ENCODE data around the gene COL12A1.

Gene COL12A1

DNA sequence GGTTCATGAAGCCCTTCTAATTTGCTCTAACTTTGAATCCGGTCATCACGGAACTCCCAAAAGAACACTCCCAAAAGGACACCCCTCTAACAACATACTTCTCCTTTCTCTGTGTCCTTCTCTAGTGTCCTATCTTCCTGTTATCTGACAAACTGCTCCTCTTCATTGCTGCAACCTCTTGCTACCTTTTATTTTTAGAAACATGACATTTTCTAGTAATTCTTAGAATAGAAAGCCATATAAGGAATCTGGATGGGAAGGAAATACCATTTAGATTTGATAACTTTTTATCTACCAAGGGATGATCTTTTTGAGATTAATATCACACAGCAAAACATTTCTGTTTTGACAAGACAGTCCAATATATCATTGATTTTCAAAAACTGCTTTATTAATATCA is 63.1 kb downstream of the COL12A1 start:
- no peak for DNase-seq

DNA sequence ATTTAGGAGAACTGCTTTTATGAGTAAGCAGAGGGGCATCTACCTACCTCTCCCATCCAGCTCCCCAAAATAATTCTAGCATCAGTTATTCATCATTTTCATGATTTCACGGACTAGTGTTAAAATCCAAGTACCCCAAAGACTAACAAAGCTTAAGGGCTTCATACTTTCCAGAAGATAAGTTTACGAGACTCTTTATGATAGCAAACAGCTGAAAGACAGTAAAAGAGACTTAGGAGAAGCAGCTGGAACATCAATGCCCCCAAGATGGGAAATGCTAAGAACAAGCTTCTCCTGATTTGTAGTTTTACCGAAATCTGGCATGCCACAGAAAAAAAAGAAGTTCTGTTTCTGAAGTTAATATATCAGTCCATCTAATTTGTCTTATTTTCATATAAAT is 70.0 kb downstream of the COL12A1 start:
- no peak for DNase-seq

DNA sequence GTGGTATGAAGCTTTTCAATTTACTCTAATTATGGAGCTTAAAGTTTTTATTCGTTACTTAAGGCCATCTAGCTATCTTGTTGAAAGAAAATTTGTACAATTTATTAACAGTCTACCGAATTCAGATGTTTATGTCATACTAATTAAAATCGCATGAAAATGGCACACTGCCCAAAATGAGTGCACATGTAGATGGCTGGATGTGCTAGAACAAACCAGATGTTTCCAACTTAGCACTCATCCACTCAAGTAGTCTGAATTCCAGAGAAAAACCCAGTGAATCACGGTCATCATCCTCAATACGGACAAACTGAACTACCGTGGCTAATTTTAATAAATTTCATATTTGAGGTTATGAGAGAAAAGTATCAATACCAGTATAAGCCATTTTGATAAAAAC is 70.4 kb downstream of the COL12A1 start:
- no peak for DNase-seq

DNA sequence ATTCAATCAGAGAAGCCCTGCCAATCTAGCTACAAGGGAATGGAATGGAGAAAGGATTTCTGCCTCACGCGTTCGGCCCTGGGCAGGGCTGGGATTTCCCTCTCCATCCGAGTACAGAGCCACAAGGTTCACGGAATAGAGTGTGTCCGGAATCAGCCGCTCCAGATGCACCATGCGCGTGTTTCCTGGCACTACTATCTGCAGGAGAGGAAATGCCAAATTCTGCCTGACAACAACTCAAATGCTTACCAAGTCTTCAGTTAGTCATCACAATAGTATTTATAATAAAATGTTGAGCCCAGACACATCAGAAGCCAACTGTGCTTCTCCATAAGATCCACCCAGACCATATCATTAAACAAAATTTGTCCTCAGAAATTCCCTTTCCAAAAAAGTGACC is 75.1 kb downstream of the COL12A1 start:
- DNase-seq, result no peak

DNA sequence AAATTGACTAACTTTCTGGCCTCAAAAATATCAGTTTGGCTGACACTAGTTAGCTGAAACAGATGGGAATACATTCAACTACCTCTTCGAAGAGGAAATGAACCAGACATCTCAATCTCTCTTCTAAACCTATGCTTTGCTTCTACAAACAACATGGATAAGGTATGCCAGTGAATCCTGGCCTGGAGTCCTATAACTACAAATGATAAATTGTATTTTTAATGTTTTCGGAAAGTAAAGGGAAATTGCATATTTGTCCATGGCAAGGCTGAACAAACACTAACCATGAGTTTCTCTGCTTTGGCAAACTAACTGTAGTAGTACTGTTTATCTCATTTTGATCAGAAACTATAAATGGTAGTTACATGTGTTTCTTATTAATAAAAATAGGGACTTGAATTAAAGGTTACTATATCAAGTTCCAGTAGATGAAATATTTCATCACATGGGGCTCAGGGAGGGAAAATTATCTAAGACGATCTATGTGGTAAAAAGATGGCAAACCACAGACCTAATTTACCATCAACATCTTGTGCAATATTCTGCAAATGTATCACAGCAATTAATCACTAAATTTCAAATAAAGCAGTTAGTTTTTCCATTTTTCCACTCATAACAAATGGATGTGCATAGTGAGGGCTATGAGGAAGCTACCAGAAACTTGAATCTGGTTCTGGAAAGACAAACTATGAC is 76.8 kb downstream of the COL12A1 start:
- no peak for DNase-seq

DNA sequence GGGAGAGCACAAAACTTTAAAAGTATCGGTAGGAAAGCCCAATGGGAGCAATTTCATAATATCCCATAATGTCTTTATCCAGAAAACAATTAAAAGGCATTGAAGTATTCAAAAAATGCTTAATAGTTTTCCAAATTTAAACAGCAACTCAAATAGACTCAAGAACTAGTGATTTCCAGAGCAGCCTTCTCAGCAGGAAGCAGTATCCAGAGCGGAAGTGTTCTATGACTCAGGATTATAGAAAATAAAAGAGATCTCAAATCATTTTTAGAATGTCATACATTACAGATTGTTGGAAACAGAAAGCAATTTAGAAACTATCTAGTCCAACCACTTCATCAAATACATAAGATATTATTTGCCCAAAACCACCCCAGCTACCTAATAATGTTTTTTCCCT is 79.3 kb downstream of the COL12A1 start:
- no peak for DNase-seq

DNA sequence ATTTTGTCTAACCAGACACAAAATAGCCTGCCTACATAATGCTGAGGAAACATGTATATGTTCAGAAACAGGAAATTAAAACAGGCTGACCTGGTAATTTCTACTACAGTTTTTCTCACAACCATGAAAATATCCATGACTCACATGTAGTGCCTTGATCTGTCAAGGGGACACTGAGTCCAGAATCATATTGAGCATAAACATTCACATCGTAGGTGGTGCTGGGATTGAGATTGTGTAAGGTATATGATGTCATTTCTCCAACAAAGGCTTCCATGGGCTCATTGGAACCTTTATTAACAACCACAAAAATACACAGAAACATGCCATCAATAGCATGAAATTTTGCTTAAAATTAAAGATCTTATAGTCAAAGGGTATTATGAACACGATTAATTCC is 80.9 kb downstream of the COL12A1 start:
- DNase-seq, result no peak

DNA sequence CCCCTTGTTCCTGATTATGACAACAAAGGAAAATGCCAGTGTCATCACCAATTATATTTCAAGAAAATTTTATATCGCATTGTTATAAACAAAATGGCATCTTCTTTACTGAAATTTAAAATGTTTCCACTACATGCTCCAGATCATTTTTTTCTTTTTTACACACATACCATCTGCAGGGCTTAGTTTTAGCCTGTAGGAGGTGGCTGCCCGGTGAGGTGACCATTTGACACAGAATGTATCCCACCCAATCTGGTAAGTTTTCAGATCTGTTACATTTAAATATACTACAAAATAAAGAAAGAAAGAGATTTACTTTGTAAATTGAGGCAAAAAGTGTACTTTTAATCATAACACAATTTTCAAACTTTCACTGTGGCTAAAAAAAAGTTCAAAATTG is 81.8 kb downstream of the COL12A1 start:
- DNase-seq, result no peak

DNA sequence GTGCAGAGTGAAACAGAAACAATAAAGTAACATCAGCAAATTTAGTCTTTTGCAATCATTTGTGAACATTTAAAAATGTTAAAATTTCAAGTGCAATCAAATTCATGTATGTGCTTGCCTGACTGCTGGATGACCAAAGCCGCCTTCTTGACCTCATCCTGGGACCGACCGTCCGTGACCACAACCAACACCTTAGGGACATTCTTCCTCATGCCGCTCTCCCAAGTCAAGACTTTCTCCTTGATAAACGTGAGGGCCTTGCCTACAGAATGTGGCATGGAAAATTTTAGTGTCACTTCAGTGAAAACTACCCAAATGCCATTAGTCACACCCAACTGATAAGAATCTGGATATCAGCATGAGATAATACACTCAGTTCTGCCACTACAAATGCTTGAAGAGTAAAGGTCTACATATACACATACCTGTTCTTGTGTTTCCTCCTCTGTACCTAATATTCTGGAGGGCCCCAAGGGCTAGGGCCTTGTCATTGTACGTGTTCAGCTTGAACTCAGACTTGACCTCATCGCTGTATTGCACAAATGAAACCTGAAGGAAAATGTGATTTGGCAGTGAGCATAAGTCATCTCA is 86.8 kb downstream of the COL12A1 start:
- DNase-seq, result no peak

DNA sequence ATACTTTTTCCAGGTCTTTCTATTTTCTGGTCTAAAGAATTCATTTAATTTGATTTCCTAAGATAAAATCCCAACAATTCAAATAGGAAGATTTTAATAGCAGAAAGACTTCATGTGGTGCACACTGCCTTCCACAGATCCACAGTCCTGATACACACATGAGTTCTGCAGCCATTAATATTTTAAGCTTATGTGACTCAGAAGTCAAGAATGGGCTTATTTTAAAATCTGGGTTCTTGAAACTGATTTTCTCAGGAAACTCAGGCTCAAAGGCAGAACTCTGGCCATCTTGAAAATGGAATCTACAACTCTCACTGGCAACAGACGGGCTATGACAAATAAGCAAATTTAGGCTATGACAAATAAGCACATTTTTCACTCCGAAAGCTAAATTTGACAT is 88.2 kb downstream of the COL12A1 start:
- DNase-seq, result no peak

DNA sequence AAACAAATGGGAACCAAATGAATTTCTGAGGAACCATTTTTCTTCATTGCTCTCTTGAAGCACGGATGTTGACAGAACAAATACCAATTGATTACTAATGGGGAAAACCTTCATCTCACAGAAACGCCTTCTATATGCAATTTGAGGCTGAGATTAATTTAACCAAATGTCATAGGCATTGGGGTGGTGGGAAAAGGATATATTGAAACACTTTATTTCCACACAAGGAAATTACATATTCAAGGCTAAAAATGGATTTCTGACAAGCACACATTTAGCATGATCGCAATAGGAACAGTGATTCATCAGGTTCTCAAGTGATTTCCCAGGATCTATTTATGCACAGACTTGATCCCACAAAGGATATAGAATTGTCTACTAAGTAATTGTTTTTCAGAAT is 88.9 kb downstream of the COL12A1 start:
- no peak for DNase-seq

DNA sequence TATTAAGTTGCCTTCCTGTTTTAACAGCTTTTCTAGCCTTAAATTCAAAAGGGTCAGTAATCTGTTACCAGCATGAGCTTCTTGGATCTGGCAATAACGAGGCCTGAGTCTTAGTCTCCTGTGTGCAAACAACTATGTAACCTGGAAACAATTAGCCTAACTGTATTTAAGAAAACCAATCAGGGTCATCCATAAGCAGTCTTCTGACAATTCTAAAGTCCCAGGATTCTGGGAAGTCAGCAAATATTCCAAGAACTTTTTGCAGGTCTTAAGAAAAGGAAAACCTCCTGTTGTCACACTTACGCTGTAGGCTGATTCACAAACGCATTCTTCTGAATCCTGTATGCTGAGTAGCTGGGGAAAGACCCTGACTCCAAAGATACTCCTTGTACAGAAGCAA is 90.4 kb downstream of the COL12A1 start:
- DNase-seq, result no peak

DNA sequence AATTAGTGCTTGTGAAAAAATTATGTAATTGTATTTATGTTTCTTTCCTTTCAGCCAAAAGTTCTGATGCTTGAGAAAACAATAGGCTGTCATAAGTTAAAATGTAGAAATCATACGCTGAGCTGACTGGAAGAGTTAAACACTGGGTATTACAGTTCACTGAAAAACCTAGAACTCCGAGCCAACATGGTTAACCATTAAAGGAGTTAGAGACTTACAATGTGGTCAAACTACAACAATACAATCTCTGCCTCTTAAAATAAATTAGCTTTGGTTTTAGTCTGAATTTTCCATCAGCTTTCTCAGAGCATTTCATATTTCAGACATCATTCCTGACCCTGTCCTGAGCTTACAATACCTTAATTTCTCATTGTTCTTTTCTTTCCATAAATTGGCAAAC is 91.0 kb downstream of the COL12A1 start:
- DNase-seq, result no peak

DNA sequence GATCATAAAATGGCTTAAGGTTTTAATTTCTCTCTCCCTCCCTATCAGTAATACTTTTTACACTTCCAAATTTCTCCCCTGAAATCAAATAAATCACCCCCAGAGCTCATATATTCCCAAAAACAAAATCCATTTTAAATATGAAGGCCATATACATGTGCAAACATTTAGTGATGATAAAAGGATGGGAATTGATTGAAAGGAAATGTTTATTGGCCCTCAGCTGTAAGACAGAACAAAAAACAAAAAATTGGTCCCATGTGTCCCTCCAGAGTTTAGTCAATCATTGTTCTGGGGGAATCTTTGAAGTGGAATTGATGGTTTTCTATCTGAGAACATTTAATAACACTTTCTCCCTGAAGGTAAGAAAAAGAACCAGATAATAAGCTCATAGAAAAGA is 91.7 kb downstream of the COL12A1 start:
- no peak for DNase-seq

DNA sequence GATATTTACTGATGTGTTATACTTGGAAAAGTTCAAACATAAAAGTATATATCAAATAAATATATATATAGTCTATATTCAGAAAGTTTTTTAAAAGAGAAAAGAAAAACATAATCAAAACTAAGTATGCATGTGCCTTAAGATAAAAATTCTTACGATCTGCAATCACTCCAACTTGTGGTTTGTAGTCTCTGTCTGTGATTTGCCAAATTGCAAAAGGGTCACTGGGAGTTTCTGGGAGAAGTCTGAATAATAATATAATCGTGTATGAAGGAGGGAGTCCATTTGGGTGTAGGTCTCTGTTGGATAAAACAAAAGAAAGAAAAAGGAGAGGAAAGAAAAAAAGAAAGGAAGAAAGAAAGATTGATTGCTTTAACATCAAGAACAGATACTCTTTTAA is 92.4 kb downstream of the COL12A1 start:
- DNase-seq, result no peak

DNA sequence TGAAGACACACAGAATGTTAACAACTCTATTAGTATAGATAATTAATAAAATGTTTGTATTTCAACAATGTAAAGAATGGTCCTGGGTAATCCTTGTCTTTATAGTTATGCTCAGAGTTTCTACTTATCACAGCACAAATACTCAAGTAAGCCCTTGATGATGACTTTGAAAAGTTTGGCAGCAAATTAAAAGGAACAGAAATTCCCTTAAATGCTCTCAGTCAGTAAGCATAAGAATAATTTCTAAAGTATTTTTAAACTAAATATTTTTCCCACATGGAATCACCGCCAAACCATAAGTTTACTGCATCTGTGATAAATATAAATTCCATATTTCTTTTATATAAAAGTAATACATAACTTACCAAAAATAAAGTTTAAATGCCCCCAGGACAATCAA is 96.1 kb downstream of the COL12A1 start:
- DNase-seq, result no peak

DNA sequence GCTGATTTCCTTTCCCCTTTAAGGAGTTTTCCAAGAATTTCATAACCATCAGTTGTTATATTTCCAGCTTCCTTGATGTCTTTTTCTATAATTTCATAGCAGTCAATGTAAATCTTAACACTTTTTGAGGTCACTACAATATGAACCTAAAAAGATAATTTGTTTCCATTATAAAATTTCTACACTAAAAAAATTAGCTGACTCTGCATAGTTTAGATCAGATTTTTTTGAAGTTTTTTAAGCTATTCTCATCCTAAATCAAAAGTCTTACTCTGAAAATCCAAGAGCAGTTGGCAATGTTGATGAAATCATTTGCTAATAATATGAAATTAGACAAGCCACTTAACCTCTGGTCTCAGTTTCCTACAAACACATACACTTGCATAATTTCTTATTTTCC is 96.8 kb downstream of the COL12A1 start:
- DNase-seq, result no peak

DNA sequence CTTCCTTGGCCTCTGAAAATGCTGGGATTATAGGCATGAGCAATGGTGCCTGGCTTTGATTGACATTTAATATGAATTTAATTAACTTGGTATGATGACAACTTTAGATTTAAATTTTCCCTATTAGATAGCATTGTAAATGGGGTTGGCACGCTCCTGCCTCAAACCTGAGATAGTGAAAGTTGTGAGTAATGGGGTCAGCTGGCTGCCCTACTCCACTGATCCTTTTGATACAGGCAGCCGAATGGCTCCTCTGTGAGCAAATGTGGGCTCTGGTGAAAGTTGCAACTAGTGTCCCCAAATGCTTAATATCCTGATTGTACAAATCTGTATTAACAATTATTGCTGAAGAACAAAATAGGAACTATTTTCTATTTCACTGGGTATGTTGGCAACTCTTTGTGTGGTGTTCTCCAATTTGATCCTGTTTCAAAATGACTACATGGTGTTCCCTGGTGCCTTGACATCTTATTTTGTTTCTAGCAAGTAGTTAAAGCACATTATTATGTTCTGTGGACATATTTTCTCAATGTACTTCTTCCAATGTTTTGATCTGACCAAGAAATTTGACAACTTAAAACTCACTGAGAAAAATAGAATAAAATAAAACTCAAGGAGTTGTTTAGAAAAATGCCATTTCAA is 97.4 kb downstream of the COL12A1 start:
- DNase-seq, result no peak

DNA sequence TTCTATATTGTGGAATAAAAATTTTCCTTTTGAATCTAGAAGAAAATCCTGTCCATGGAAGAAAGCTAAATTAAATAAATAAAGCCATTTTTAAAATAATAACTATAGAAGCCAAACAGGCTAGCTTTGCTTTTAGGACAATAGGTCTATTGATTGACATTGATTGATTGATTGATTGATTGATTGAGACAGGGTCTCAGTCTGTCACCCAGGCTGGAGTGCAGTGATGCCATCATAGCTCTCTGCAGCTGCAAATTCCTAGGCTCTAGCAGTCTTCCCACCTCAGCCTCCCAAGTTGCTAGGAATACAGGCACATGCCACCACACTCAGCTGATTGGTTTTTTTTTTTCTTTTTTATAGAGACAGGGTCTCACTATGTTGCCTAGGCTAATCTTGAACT is 97.9 kb downstream of the COL12A1 start:
- no peak for DNase-seq

DNA sequence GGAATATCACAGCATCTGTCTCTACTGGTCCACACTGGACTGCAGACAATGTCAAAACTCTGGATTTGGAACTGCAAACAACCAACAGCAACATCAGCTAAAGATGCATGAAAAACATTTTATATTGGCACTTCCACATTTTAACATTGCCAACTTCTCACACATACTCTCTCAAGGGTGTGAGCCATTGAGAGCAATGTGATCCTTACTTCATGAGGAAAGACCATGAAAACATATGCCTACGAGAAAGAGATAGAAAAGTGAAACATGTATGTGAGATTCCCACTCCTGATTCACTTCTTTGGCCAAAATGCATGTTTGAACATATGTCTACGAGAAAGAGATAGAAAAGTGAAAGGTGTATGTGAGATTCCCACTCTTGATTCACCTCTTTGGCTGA is 99.4 kb downstream of the COL12A1 start:
- DNase-seq, result no peak

DNA sequence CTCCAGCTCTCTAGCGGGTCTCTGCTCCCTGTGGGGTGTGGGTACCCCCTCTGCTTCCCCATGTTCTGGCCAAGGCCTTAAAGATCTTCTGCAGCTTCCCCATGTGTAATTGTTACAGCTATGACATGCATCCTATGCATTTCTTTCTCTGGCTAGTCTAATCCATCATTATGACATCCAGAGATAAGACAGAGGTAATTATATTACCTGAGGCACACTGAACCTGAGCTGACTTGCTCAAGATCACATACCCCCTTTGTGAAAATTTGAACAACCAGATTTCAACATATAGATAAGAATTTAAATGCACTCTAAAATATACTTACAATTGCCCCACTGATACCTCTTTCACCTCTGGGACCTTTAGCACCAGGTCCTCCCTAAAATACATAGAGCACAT is 102.4 kb downstream of the COL12A1 start:
- DNase-seq, result no peak

DNA sequence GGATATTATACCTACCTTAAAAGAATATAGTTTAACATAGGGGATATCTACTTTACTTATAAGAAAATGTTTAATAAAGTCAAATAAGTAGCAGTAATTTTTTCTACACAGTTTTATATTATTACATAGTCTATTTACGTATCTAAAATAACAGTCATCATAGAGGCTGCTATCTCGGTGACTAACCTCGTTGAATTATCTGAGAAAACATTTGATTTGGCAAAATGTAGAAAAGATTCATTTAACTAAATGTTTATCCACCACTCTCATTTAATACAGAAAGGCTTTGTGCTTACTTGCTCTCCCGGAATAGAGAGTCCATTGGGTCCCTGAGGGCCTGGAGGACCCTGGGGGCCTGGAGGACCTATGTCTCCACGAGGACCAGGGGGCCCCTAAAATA is 103.6 kb downstream of the COL12A1 start:
- DNase-seq, result no peak

DNA sequence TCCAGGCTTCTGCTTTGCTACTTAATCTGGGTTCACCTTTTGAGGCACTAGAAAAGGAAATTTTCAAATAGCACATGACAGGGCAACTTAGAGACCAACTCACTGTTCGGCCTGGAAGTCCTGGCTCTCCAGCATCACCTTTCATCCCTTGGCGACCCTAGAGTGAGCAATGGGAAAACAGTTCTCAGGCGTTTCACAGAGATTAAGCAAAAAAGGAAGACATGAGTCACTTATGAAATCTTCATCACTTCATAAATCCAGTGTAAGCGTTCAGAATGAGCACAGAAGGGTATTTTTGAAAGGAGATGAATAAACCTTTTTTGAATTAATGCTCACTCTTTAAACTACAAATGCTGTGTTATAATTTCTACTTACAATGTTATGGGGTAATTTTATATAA is 104.0 kb downstream of the COL12A1 start:
- DNase-seq, result no peak

DNA sequence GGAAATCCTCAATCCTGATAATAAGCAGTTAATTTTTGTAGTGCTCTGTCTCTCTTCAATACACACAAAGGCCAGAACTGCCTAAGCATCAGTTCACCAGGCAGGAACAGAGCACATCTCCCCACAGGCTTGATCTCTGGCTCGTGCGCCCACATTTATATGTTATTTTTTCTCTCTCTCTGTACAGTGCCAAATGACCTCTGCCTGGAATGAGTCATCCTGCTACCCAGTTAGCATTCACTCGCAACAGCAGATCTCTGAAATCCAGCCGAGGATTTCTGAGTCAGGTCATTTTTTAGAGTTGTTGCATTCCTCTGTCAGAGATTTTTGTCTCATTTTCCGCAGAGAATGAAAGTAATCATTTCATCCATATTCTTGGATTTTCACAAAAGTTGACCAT is 107.1 kb downstream of the COL12A1 start:
- no peak for DNase-seq

DNA sequence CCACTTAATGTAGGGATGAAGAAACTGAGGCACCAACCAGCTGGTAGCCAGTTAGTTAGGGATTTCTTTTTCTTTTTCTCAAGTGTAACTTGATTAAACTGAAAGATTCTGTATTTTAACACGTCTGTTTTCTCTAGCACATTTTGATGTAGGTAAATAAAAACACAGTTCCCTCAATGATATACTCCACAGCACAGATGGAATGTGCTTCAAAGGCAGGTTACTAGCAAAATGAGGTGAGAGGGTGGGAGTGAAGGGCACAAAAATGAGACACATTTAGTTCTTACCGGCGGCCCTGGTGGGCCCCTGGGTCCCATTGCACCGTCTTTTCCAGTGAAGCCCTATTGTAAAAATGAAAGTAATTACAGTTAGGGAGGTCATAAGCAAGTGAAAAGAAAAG is 108.9 kb downstream of the COL12A1 start:
- no peak for DNase-seq
